H9 (cell line): ENCODE results near the gene SPATA20. TPM values are rescaled to one million over a fixed set of nuclear protein-coding genes. Genes with fewer than 3 reads are reported as not detected.

Experiments
- DNase-seq: peaks from one replicate; pipeline ENCODE4 v3.0.0-alpha.2; 2017
- H2AFZ ChIP-seq: one replicate; pipeline ENCODE4 v1.6.1; 2013; ENCODE audit warnings: mild to moderate bottlenecking, low read length, control low read depth, moderate library complexity
- H2AK5ac ChIP-seq: 2 replicates; pipeline ENCODE4 v1.6.1; 2013; ENCODE audit warnings: low read length, control low read depth, mixed read lengths; ENCODE audit not compliant: insufficient read length
- H2BK120ac ChIP-seq: one replicate; pipeline ENCODE4 v1.6.1; 2013; ENCODE audit warnings: low read depth, mild to moderate bottlenecking, low read length, control low read depth, inconsistent platforms; ENCODE audit not compliant: poor library complexity, severe bottlenecking
- H2BK12ac ChIP-seq: 2 replicates; pipeline ENCODE4 v1.6.1; 2013; ENCODE audit warnings: low read length, control low read depth, mixed read lengths, low read depth; ENCODE audit not compliant: insufficient read length
- H2BK15ac ChIP-seq: 2 replicates; pipeline ENCODE4 v1.6.1; 2013; ENCODE audit warnings: low read depth, low read length, control low read depth
- H2BK20ac ChIP-seq: one replicate; pipeline ENCODE4 v1.6.1; 2013; ENCODE audit warnings: low read depth, mild to moderate bottlenecking, low read length, control low read depth, inconsistent platforms; ENCODE audit not compliant: poor library complexity, severe bottlenecking
- H2BK5ac ChIP-seq: 2 replicates; pipeline ENCODE4 v1.6.1; 2013; ENCODE audit warnings: low read length, control low read depth, mixed read lengths; ENCODE audit not compliant: insufficient read length
- H3K14ac ChIP-seq: 2 replicates; pipeline ENCODE4 v1.6.1; 2013; ENCODE audit warnings: low read length, control low read depth; ENCODE audit not compliant: insufficient read depth
- H3K18ac ChIP-seq: 2 replicates; pipeline ENCODE4 v1.6.1; 2013; ENCODE audit warnings: low read depth, mild to moderate bottlenecking, mixed read lengths, low read length, control low read depth; ENCODE audit not compliant: insufficient read length
- H3K23ac ChIP-seq: 2 replicates; pipeline ENCODE4 v1.6.1; 2013; ENCODE audit warnings: low read length, control low read depth, mixed read lengths, low read depth; ENCODE audit not compliant: insufficient read length
- H3K23me2 ChIP-seq: 2 replicates; pipeline ENCODE4 v1.6.1; 2013; ENCODE audit warnings: low read depth, mild to moderate bottlenecking, mixed read lengths, low read length, control low read depth; ENCODE audit not compliant: insufficient read length, poor library complexity, severe bottlenecking
- H3K27ac ChIP-seq: 2 replicates; pipeline ENCODE4 v1.5.1; 2013; ENCODE audit warnings: low read length, control low read depth, mixed read lengths, low read depth; ENCODE audit not compliant: insufficient read length
- H3K27me3 ChIP-seq: 2 replicates; pipeline ENCODE4 v1.6.1; 2013; ENCODE audit warnings: low read length, control low read depth, inconsistent platforms; ENCODE audit not compliant: insufficient read depth
- H3K4ac ChIP-seq: 2 replicates; pipeline ENCODE4 v1.6.1; 2013; ENCODE audit warnings: low read depth, mild to moderate bottlenecking, control low read depth, inconsistent platforms, low read length, moderate library complexity
- H3K4me1 ChIP-seq: 2 replicates; pipeline ENCODE4 v1.6.1; 2013; ENCODE audit warnings: low read length, control low read depth, inconsistent platforms; ENCODE audit not compliant: insufficient read depth
- H3K4me2 ChIP-seq: 2 replicates; pipeline ENCODE4 v1.6.1; 2013; ENCODE audit warnings: low read length, control low read depth, mixed read lengths; ENCODE audit not compliant: insufficient read length, insufficient read depth
- H3K56ac ChIP-seq: 2 replicates; pipeline ENCODE4 v1.6.1; 2013; ENCODE audit warnings: low read depth, mild to moderate bottlenecking, mixed read lengths, low read length, control low read depth; ENCODE audit not compliant: insufficient read length
- H3K79me1 ChIP-seq: 2 replicates; pipeline ENCODE4 v1.6.1; 2013; ENCODE audit warnings: low read depth, mild to moderate bottlenecking, moderate library complexity, low read length, control low read depth, inconsistent platforms; ENCODE audit not compliant: insufficient read depth, poor library complexity, severe bottlenecking
- H3K79me2 ChIP-seq: 2 replicates; pipeline ENCODE4 v1.6.1; 2013; ENCODE audit warnings: low read length, control low read depth, inconsistent platforms; ENCODE audit not compliant: insufficient read depth
- H3K9ac ChIP-seq: 2 replicates; pipeline ENCODE4 v1.6.1; 2013; ENCODE audit warnings: low read length, control low read depth, mixed read lengths; ENCODE audit not compliant: insufficient read length; ENCODE audit errors: extremely low read depth
- H3K9me3 ChIP-seq: one replicate; pipeline ENCODE4 v1.6.1; 2013; ENCODE audit warnings: low read depth, low read length, inconsistent platforms; ENCODE audit not compliant: control insufficient read depth
- H3T11ph ChIP-seq: one replicate; pipeline ENCODE4 v1.6.1; 2013; ENCODE audit warnings: mild to moderate bottlenecking, low read length, control low read depth, inconsistent platforms
- H4K20me1 ChIP-seq: one replicate; pipeline ENCODE4 v1.6.1; 2013; ENCODE audit not compliant: control insufficient read depth, insufficient read length, insufficient read depth
- H4K5ac ChIP-seq: 2 replicates; pipeline ENCODE4 v1.6.1; 2013; ENCODE audit warnings: low read depth, mild to moderate bottlenecking, mixed read lengths, low read length, control low read depth; ENCODE audit not compliant: insufficient read length
- H4K8ac ChIP-seq: replicated peaks from 2 replicates; pipeline ENCODE4 v1.6.1; 2013; ENCODE audit warnings: low read length, control low read depth, mixed read lengths, low read depth; ENCODE audit not compliant: insufficient read length
- H4K91ac ChIP-seq: 2 replicates; pipeline ENCODE4 v1.6.1; 2013; ENCODE audit warnings: low read depth, mild to moderate bottlenecking, moderate library complexity, mixed read lengths, low read length, control low read depth; ENCODE audit not compliant: insufficient read length
- H3K27ac Mint-ChIP-seq, 3 experiments: 2 replicates in 2 of 3; 3 replicates in 1 of 3; pipeline ENCODE4 v1.8.0; 2020 to 2021; ENCODE audit warnings: mixed read lengths in 3 of 3, mild to moderate bottlenecking in 1 of 3, moderate library complexity in 1 of 3
- H3K27me3 Mint-ChIP-seq: 2 replicates; pipeline ENCODE4 v1.8.0; 2021; ENCODE audit warnings: low read depth, mild to moderate bottlenecking, moderate library complexity, mixed read lengths
- H3K36me3 Mint-ChIP-seq, 3 experiments: 2 replicates in 2 of 3; 3 replicates in 1 of 3; pipeline ENCODE4 v1.8.0; 2020 to 2021; ENCODE audit warnings: low read depth in 3 of 3, mixed read lengths in 3 of 3; ENCODE audit not compliant: insufficient read depth in 1 of 3
- H3K4me1 Mint-ChIP-seq, 2 experiments: 2 replicates each; pipeline ENCODE4 v1.8.0; 2020; ENCODE audit warnings: mixed read lengths in 2 of 2
- H3K4me3 Mint-ChIP-seq, 2 experiments: 2 replicates in 1 of 2; 3 replicates in 1 of 2; pipeline ENCODE4 v1.8.0; 2020 to 2021; ENCODE audit warnings: mild to moderate bottlenecking in 2 of 2, mixed read lengths in 2 of 2, moderate library complexity in 1 of 2
- H3K9me3 Mint-ChIP-seq, 2 experiments: 2 replicates in 1 of 2; 3 replicates in 1 of 2; pipeline ENCODE4 v1.8.0; 2020; ENCODE audit warnings: mild to moderate bottlenecking in 2 of 2, mixed read lengths in 2 of 2, moderate library complexity in 1 of 2
- CTCF ChIP-seq: fragments of 200-600 bp; sonication (generic); conservative IDR thresholded peaks from 3 replicates; pipeline ENCODE4 v1.8.0; 2021; ENCODE audit warnings: antibody characterized with exemption, mild to moderate bottlenecking
- WGBS: extraction: QIAGEN DNeasy Blood & Tissue Kit; methylation state at CpG from one replicate; pipeline ENCODE4 v1.1.7; 2013; ENCODE audit warnings: missing lambda C conversion rate, low lambda C conversion rate, mixed read lengths; ENCODE audit not compliant: insufficient read length; ENCODE audit errors: extremely low coverage; 5-methylcytosine and 5-hydroxymethylcytosine counted together
- total RNA-seq: library from RNA; stranded (reverse); gene quantifications from 2 replicates; pipeline ENCODE4 v1.2.1, GENCODE V29; 2021

SPATA20 gene
- total RNA-seq, 1 experiment from 2014 or later: 23.9 TPM

- H3K56ac ChIP-seq: no peak overlapping the region
- H2AFZ ChIP-seq: no peak overlapping the region
- Mint-ChIP-seq H3K27ac (no peak overlapping the region), H3K9me3 (no peaks in the 10 kb centered on the region), H3K36me3 (no peaks in the 10 kb centered on the region; a peak in 1 of 7 replicates), H3K27me3 (peaks cover 86% of the 10 kb centered on the region), H3K4me1 (peaks cover 33 to 60% of the 10 kb centered on the region in 2 experiments), H3K4me3 (peak overlapping the region in 1 of 2 experiments; percentile 55; a peak in 2 of 5 replicates)
- no peak overlapping the region for H3K27ac ChIP-seq
- H2BK120ac ChIP-seq: no peak overlapping the region
- peak; percentile 20; the same call in 1 of the 3 replicates for TF ChIP-seq CTCF
- no peak overlapping the region for H4K8ac ChIP-seq
- H4K20me1 ChIP-seq: no peaks in the 10 kb centered on the region
- H3K23ac ChIP-seq: no peak overlapping the region
- H3T11ph ChIP-seq: no peak overlapping the region
- H2AK5ac ChIP-seq: no peak overlapping the region
- peaks cover 44% of the 10 kb centered on the region for H3K27me3 ChIP-seq
- no peak overlapping the region for H2BK12ac ChIP-seq
- no peak overlapping the region for H3K9ac ChIP-seq
- peak; percentile 39 for DNase-seq
- no CpG with 5 or more reads among the region's 4 CpGs for WGBS
- H3K9me3 ChIP-seq: no peaks in the 10 kb centered on the region
- H2BK20ac ChIP-seq: no peak overlapping the region
- peaks cover 26% of the 10 kb centered on the region for H3K23me2 ChIP-seq
- H3K4me2 ChIP-seq: no peak overlapping the region
- H4K5ac ChIP-seq: no peak overlapping the region
- no peak overlapping the region for H2BK5ac ChIP-seq
- no peaks in the 10 kb centered on the region for H3K79me1 ChIP-seq
- H4K91ac ChIP-seq: no peak overlapping the region
- no peaks in the 10 kb centered on the region for H3K79me2 ChIP-seq
- no peak overlapping the region for H3K4ac ChIP-seq
- no peak overlapping the region for H3K18ac ChIP-seq
- H3K4me1 ChIP-seq: peaks cover 2% of the 10 kb centered on the region; the same call in 1 of the 2 replicates
- no peak overlapping the region for H2BK15ac ChIP-seq
- H3K14ac ChIP-seq: no peak overlapping the region
These were observed 16.1 kb downstream of the SPATA20 start for GRCh38 chr17:50563092-50563511.
